Activated T-cell treated with anti-CD3 and anti-CD28 coated beads for 4 hours (primary cell): ENCODE results near the gene MED15.
A peak's percentile ranks its signal among the peaks of the same experiment; 100 is the strongest.
"Not testable (repeated sequence)": the region's sequence is repeated elsewhere in the genome, so short reads cannot be mapped to it uniquely, and the experiment has no call there.

ENCODE experiments used
- DNase-seq: peaks from one replicate; pipeline ENCODE4 v3.0.0-alpha.2; 2020

Gene MED15, protein sequence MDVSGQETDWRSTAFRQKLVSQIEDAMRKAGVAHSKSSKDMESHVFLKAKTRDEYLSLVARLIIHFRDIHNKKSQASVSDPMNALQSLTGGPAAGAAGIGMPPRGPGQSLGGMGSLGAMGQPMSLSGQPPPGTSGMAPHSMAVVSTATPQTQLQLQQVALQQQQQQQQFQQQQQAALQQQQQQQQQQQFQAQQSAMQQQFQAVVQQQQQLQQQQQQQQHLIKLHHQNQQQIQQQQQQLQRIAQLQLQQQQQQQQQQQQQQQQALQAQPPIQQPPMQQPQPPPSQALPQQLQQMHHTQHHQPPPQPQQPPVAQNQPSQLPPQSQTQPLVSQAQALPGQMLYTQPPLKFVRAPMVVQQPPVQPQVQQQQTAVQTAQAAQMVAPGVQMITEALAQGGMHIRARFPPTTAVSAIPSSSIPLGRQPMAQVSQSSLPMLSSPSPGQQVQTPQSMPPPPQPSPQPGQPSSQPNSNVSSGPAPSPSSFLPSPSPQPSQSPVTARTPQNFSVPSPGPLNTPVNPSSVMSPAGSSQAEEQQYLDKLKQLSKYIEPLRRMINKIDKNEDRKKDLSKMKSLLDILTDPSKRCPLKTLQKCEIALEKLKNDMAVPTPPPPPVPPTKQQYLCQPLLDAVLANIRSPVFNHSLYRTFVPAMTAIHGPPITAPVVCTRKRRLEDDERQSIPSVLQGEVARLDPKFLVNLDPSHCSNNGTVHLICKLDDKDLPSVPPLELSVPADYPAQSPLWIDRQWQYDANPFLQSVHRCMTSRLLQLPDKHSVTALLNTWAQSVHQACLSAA

DNA sequence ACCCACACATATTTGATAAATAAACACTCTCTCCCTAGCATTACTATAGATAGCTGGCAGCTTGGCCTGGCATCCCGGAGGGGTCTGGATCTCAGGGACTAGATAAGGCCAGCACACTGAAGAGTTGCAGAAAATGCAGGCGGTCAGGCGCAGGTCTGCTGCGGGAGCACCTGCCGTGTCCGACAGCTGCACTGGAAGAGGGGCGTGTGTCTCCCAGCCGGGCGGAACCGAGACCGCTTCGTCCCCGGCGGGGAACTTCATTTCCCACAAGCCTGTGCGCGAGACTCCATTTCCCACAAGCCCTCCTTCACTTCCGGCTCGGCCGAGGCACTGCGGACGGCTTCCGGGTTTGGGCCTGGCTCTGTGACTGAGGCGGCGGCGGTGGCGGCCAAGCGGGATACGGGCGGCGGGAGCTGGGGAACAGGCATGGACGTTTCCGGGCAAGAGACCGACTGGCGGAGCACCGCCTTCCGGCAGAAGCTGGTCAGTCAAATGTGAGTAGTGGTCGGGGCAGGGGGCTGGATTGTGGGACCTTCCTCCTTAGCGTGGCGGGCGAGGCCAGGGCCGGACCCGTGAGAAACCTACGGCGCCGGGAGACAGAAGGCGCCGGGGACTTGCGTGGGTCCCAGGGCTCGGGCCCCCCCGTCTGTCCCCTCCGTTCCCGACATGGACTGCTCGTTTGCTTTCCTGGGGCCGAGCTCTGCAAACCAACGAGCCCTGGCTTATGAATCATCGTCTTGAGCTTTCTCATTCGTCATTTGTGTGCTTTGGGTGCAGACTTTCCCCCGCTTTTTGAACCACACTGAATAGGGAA lies at the start of gene MED15:
MED15 (plus strand) TSS at position 358 of the 814 bp plus-strand sequence; CDS start at position 427, 69 bp downstream.
- DNase-seq, result peak; percentile 83

DNA sequence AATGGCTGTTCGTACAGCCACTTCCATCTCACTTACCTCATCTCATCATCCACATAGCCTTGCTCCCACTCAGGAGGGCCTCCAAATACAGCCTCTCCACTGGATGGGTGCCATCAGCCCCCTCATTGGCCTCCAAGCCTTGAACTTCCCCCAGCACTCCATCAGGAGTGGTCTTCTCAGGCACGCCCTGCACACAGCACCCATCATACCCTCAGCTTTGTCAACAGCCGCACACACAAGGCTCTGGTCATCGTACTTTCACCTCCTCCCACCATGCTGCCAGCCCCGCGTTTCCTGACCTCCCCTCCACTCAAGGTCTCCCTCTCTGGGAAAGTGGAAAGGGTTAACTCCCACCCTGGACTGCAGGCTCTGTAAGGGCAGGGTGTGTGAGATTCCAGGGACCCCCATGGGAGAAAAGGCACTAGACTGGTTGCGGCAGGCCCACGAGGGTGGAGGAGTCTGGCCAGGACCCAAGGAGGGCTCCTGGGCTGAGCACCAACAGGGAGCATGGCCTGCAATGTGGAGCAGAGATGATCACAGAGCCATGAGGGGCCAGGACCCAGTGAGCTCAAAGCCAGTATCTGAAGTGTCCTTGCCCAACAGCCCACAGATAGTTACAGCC lies 48.8 kb upstream of the MED15 start:
- no peak for DNase-seq

DNA sequence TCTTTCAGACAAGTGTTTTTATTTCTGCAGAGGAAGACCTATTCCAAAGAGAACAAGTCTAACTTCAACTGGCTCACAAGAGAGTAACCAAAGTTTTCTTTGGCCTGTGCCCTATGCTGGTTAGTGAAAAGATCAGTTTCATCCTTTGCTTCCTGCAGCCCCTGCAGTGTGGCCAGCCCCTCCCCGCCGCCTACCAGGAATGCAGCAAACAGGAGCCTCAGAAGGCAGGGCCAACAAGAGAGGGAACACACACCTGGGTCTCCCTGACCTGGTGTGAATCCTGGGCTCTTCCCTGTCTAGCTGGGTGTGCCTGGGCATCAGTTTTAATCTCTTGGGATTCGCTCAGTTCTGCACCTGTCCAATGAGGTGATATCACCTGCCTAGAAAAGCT lies 48.3 kb upstream of the MED15 start:
- DNase-seq, result no peak

DNA sequence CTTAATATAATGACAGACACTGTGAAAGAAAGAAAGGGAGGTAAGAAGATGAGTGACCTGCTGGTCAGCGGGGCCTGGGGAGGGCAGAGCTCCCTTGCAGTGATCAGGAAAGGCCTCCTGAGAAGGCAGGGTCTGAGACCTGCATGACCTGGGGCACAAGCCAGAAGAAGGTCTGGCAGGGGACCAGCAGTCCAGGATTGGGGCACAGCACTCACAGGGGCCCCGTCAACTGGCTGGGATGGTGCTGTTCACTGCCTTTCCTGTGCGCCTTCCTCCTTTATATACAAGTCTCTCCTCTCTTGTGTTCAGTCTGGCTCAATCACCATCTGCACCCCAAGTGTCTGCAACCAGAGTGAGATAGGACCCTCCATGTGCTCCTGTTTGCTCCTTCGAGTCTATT lies 47.5 kb upstream of the MED15 start:
- no peak for DNase-seq

DNA sequence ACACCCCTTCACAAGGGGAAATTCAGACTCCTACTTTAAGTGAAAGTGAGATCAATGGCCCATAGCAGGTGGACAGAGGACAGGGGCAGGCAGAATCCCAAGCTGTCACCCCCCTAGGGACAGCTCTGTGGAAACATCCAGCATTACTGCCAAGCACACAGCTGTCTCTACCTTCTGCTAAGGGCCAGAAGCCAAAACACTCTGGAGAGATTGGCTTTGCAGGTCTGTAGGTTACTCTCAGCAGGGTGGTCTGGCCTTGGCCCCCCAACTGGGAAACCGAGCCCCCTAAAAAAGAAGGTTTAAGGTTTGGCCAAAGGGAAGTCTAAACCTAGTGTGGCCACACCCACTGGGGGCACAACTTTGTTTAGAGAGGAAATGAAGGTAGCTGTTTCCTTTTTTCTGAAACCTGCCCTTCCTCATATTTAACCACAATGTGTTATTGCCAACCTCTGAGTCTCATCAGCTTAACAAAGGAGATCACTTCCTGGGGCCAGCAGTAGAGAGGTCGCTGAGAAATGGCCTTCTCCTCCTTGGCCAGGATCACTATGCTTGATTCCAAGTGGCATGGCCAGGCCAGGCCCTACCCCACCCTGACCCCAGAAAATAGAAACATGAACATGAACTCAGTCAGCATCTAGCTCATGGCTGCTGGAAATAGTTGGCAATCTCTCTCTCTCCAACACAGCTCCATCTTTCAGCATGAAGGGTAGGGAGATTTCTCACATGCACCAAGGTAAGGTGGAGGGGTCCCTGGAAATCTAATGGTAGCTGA lies 43.9 kb upstream of the MED15 start:
- DNase-seq, result peak; percentile 7

DNA sequence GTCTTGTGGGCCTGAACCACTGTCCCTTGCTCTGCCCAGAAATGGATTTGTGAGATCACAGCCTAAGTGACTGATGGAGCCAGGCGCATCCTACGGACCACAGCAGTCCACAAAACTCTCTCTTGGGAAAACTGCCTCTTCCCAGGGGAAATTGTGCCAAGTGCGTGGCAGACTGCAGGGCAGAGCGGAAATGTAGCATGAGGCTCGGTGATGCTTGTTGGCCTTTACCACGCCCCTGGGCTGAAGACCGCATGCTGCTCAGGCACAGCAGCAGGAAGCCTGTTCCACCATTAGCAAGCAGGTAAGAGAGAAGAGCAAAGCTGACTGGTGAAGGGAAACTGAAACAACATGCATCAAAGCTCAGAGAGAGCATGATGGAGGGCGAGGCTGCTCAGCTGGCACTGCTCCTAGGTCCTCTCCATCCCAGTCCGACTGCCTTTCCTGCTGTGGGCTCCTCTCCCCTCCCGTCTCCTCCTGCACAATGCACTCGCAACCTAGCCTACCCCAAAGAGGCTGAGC lies 43.3 kb upstream of the MED15 start:
- DNase-seq, result peak; percentile 36

DNA sequence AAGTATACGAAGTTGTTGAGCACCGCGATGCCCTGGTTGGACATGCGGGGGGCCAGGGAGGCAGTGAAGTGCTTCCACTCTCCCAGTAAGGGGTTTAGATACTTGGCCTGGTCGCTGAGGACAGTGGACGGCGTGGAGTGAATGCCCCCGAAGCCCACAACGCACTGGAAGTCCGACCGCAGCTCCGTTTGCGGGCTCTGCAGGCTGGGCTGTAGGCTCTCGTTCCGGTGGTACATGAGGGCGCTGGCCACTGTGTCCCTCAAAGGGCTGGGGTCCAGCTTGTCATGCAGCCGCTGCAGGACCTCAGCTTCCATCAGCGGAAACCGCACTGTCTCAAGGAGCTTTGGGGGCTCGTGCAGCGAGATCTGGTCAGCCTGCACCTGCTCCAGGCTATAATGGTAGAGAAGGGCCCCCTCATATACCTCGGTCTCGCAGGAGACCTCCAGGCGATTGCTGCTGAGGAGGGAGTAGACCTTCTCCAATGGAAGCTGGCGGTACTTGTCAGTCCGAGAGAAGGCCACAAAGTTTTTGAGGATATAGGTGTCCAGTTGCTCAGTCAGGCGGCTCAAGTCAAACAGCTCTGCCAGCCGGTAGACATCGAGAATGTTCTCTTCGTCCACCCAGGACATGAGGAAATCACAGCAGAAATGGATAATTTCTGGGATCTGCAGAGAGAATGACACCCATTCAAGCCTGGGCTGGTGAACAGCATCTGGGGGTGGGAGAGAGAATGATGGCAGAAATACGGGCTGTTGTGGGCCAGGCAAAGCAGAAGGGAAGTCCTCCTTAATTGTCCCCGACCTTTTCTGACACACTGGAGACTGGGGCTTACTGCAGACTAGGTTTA lies 42.3 kb upstream of the MED15 start:
- no peak for DNase-seq

DNA sequence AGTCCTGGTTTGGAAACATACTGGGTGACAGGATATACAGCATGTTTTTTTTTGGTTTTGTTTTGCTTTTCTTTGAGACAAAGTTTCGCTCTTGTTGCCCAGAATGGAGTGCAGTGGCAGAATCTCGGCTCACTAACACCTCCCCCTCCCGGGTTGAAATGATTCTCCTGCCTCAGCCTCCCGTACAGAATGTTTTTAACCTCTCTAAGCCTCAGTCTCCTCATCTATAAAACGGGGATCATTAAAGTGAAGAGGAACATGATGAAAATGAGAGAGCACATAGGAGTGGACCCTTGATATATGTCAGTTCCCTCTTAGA lies 41.7 kb upstream of the MED15 start:
- DNase-seq, result no peak

DNA sequence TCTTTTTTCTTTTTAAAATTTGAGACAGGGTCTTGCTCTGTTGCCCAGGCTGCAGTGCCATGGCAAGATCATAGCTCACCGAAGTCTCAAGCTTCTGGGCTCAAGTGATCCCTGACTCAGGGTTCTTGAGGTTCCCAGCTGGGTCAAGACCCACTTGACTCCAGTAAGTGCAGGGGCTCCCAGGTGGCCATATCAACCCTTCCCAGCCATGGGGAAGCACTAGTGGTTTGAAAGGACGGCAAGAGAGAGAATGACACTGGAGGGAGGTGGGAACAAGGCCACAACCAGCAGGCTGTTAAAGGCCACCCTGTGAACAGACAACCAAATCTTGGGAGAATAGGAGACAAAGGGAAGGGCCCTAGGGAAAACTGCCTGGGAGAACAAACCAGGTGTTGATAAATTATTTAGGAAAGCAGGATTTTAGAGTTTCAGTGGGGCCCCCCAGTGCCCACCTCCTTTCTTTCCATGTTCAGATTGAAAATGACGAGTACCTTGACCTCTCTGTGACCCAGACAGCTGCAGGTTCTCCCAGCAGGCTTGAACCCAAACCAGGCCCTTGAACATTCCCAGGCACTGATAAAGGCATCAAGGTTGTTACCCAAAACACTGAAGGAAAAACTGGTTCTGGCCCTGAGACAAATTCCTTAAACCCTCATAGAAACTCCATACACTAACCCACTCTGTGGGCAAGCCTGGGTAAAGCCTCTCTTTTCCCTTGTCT lies 40.6 kb upstream of the MED15 start:
- no peak for DNase-seq

DNA sequence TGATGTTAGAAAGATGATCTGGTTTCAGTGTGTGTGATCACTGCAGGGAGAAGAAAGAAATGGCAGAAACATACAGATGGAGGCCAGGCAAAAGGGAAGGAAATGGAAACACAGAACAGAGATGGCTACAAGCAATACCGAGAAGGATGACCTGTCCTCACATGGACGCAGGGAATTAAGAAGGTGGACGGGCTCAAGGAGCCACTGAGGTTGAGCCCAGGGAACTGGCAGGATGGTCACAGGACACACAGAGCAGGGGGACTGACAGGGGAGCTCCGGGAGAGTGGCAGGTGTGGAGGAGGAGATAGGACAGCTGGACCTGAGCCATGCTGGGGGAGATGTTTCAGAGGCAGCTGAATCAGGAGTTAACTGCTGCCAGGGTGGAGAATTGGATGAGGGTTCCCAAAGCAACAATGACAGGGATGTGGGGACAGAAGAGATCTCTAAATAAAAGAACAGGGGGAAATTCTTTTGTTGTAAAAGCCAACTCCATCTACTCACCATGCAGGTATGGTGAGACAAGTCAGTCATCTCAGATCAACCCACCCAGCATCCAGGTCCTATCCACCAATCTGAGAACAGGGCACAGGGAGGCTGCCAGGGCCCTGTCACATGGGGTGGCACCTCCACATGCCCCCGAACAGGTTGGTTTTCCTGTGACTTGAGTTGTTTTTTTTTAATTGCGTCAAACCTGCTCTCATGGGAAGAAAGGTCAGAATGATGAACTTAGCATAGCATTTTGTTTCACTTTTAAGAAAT lies 38.1 kb upstream of the MED15 start:
- no peak for DNase-seq

DNA sequence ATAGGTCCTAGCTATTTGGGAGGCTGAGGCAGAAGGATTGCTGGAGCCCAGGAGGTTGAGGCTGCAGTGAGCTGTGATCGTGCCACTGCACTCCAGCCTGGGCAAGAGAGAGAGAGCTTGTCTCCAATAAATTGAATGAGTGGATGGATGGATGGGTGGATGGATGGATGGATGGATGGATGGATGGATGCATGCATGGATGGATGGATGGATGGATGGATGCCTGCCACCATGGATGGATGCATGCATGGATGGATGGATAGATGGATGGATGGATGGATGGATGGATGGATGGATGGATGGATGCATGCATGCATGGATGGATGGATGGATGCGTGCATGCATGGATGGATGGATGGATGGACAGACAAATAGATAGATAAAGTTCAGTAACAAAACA lies 36.9 kb upstream of the MED15 start:
- DNase-seq, result not testable (repeated sequence)

DNA sequence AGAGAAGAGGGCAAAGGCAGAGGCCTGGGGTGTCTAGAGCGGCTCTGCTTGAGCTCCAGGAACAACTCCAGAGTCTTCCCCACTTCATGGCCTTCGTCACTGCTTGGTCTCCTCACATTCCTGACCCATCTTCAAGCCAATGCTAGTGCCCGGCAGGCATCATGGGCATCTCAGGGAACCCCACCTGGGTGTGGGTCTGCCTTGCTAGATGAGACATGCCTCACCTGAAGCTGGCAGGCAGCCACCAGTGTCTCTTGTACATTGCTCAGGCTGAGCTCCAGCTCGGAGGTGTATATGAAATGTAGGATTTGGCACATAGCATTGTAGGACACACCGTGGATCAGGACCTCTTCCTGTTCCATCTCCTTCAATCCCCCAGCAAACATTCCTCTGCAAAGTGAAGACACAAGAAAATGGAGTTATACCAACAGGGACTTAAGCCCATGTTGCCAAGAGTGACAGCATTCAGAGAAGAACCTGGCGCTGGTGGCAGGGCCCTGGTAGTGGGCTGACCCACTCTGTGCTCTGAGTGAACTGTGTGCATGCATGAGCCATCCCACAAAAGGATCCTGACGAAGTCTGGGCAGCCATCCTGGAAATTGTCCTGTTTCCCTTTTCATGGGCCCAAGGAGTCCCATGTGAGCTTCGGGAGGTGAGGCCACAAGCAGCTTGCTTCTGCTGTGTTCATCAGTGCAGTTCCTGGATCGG lies 36.1 kb upstream of the MED15 start:
- no peak for DNase-seq

DNA sequence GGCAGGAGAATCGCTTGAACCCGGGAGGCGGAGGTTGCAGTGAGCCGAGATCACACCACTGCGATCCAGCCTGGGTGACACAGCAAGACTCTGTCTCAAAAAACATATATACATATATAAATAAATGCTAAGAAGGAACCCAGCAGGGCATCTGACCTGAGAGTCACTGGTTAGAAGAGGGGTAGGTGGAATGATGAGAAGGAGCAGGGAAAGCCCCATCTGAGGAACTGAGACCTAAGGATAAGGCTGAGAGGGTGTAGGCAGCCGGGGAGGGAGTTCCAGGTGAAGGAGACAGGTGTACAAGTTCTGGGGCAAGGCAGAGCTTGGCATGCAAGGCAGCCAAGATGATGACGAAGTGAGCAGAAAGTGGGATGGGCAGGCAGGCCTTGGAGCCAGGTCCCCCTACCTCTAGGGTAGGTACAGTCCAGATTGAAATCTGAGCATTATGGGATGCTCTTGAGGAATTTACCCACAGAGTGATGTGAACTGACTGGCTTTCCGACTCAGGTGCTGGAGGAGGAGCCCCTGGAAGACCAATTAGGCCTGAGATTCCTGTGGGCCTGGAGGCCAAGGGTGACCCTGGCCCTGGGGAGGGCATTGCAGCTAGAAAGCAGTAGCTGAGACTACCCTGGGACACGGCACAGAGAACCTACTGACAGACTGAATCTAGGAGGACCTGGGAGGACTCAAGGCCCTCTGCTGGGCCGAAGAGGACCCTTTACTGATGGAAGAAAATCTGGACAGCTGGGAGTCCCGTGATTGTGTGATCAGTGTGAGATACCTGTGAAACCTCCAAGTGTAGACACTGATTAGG lies 34.6 kb upstream of the MED15 start:
- no peak for DNase-seq

DNA sequence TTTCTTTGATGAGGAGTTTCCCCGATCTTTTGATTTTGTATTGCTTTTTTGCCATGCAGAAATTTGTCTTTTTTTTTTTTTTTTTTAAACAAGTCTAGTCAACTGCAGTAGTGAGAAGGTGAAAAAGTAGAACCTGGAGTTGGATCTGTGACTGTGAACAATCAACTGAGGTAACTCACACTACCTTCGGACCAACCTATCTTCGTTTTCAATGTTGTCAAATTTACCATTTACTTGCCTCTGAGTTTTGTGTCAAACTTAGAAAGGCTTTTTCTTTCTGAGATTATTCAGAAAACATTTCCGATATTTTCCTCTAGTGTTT lies 32.3 kb upstream of the MED15 start:
- no peak for DNase-seq

DNA sequence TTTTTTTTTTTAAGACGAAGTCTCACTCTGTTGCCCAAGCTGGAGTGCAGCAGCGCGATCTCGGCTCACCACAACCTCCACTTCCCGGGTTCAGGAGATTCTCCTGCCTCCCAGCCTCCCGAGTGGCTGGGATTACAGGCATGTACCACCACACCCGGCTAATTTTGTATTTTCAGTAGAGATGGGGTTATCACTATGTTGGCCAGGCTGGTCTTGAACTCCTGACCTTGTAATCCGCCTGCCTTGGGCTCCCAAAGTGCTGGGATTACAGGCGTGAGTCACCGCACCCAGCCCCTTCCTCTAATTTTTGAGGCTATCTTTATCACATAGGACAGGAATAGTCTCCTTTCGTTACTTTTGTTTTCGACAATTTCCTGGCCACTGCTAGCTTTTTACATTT lies 31.8 kb upstream of the MED15 start:
- not testable (repeated sequence) for DNase-seq

DNA sequence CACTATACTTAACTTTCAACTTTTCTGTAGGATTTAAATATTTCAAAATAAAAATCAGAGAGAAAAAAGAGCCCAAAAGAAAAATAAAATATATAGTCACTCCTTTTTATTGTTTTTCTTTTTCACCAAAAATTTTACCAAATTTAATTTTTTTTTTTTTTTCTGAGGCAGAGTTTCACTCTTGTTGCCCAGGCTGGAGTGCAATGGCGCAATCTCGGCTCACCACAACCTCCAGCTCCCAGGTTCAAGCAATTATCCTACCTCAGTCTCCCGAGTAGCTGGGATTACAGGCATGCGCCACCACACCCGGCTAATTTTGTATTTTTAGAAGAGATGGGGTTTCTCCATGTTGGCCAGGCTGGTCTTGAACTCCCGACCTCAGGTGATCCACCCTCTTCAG lies 29.4 kb upstream of the MED15 start:
- DNase-seq, result not testable (repeated sequence)

DNA sequence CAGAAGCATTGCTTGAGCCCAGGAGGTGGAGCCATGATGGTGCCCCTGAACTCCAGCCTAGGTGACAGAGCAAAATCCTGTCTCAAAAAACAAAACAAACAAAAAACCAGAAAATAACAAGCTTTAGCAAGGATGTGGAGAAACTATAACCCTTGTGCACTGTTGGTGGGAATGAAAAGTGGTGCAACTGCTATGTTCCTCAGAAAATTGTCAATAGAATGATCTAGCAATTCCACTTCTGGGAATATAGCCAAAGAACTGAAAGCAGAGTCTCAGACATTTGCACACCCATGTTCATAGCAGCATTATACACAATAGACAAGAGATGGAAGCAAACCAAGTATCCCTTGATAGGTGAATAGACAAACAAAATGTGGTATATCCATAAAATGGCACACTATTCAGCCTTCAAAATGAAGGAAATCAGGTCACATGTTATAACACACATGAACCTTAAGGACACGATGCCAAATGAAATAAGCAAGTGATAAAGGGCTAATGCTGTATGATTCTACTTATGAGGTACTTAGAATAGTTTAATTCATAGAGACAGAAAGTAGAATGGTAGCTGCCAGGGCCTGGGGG lies 27.7 kb upstream of the MED15 start:
- DNase-seq, result no peak

DNA sequence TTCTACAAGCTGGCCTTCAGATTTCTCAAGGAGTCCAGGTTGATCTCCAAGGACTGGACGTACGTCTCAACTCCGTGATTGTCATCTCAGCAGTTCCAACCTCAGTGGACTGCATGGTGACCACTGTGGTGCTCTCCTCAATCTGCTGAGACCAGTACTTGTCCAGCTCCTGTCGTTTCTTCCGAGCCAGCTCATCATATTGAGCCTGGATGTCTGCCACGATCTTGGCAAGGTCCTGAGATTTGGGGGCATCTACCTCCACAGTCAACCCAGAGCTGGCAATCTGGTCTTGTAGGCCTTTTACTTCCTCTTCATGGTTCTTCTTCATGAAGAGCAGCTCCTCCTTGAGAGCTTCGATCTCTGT lies 24.3 kb upstream of the MED15 start:
- not testable (repeated sequence) for DNase-seq
